GM12864 (cell line): ENCODE measurements around the gene ADAMTSL4.
"Not testable (repeated sequence)": the region's sequence is repeated elsewhere in the genome, so short reads cannot be mapped to it uniquely, and the experiment has no call there.

Source experiments
- DNase-seq: peaks from one replicate; pipeline ENCODE4 v3.0.0-alpha.2; 2011; ENCODE audit warnings: low read depth
- H3K4me3 ChIP-seq: 2 replicates; pipeline ENCODE4 v1.5.1; 2011; ENCODE audit warnings: mild to moderate bottlenecking, low read depth, low read length, control low read depth
- CTCF ChIP-seq: IDR thresholded peaks from 2 replicates; pipeline ENCODE4 v1.5.1; 2011; ENCODE audit warnings: low read depth, mild to moderate bottlenecking, moderate library complexity, low read length, control low read depth, inconsistent platforms; ENCODE audit errors: missing control alignments

ADAMTSL4 gene

GRCh38 chr1:150582371-150582770 lies 33.2 kb downstream of the ADAMTSL4 start:
- no peak for DNase-seq
- no peak for TF ChIP-seq CTCF

GRCh38 chr1:150596095-150596892 lies 47.1 kb downstream of the ADAMTSL4 start:
- no peak for DNase-seq
- no peak for TF ChIP-seq CTCF
- no peak overlapping the region for H3K4me3 ChIP-seq

More at GRCh38 chr1:150582371-150582770, 33.2 kb downstream of the ADAMTSL4 start:
- H3K4me3 ChIP-seq: no peak overlapping the region

GRCh38 chr1:150596976-150597375 lies 47.8 kb downstream of the ADAMTSL4 start:
- no peak for TF ChIP-seq CTCF
- no peak for DNase-seq
- no peak overlapping the region for H3K4me3 ChIP-seq

GRCh38 chr1:150598346-150598745 lies 49.1 kb downstream of the ADAMTSL4 start:
- not testable (repeated sequence) for DNase-seq, H3K4me3 ChIP-seq

GRCh38 chr1:150601540-150601939 lies 52.3 kb downstream of the ADAMTSL4 start:
- H3K4me3 ChIP-seq: no peak overlapping the region
- no peak for DNase-seq
- no peak for TF ChIP-seq CTCF

- not testable (repeated sequence) for H3K4me3 ChIP-seq, DNase-seq
Observed at GRCh38 chr1:150602372-150602771, 53.2 kb downstream of the ADAMTSL4 start.

- no peak for DNase-seq
- TF ChIP-seq CTCF: no peak
- H3K4me3 ChIP-seq: no peak overlapping the region
Observed at GRCh38 chr1:150603711-150604110, 54.5 kb downstream of the ADAMTSL4 start.

GRCh38 chr1:150604226-150604588 lies 55.0 kb downstream of the ADAMTSL4 start:
- DNase-seq: no peak
- no peak overlapping the region for H3K4me3 ChIP-seq
- TF ChIP-seq CTCF: no peak

- not testable (repeated sequence) for DNase-seq, H3K4me3 ChIP-seq
Observed at GRCh38 chr1:150605451-150605731, 56.2 kb downstream of the ADAMTSL4 start.
